HAP-1 (cell line): ENCODE results near the gene CDC20.

Experiments
- DNase-seq, 2 experiments: peaks; one replicate each; pipeline ENCODE4 v3.0.0-alpha.2; 2016 to 2020; ENCODE audit warnings: low spot score in 2 of 2
- H3K27me3 ChIP-seq: fragments of 250-450 bp; sonication (Bioruptor Pico); 2 replicates; pipeline ENCODE4 v1.5.1; 2020; ENCODE audit warnings: low read depth, mild to moderate bottlenecking, moderate library complexity
- H3K36me3 ChIP-seq: fragments of 250-450 bp; sonication (Bioruptor Pico); replicated peaks from 2 replicates; pipeline ENCODE4 v1.5.1; 2020; ENCODE audit warnings: mild to moderate bottlenecking
- H3K4me1 ChIP-seq: fragments of 250-450 bp; sonication (Bioruptor Pico); 2 replicates; pipeline ENCODE4 v1.5.1; 2020; ENCODE audit warnings: mild to moderate bottlenecking
- H3K4me3 ChIP-seq: fragments of 250-450 bp; sonication (Bioruptor Pico); 2 replicates; pipeline ENCODE4 v1.5.1; 2020; ENCODE audit warnings: mild to moderate bottlenecking, moderate library complexity
- H3K9me3 ChIP-seq: fragments of 250-450 bp; sonication (Bioruptor Pico); 2 replicates; pipeline ENCODE4 v1.5.1; 2020; ENCODE audit warnings: mild to moderate bottlenecking, moderate library complexity
- in situ Hi-C: fragments of 300-500 bp; cut with MboI; formaldehyde crosslinking; loops from 3 replicates; pipeline ENCODE4 v1.14.3; 2020; ENCODE audit warnings: low sequenced_read_pairs, inconsistent platforms, mixed read lengths

CDC20 gene

GRCh38 chr1:43340559-43340958 is 18.2 kb upstream of the CDC20 start:
- no peaks in the 10 kb centered on the region for H3K9me3 ChIP-seq
- H3K4me3 ChIP-seq: no peak overlapping the region
- H3K36me3 ChIP-seq: no peaks in the 10 kb centered on the region
- no peaks in the 10 kb centered on the region for H3K27me3 ChIP-seq
- in situ Hi-C loops: no loop called here
- no peaks in the 10 kb centered on the region for H3K4me1 ChIP-seq
- no peak for DNase-seq

- DNase-seq: no peak
- Histone ChIP-seq H3K36me3 (no peaks in the 10 kb centered on the region), H3K4me1 (no peaks in the 10 kb centered on the region), H3K4me3 (no peak overlapping the region), H3K27me3 (no peaks in the 10 kb centered on the region), H3K9me3 (no peaks in the 10 kb centered on the region)
- in situ Hi-C loops: no loop called here
These were observed 14.4 kb upstream of the CDC20 start for GRCh38 chr1:43344267-43344850.

GRCh38 chr1:43345120-43345519 is 13.7 kb upstream of the CDC20 start:
- in situ Hi-C loops: no loop called here

GRCh38 chr1:43346636-43347035 is 12.1 kb upstream of the CDC20 start:
- Histone ChIP-seq H3K36me3 (no peaks in the 10 kb centered on the region), H3K4me3 (no peak overlapping the region), H3K9me3 (no peaks in the 10 kb centered on the region), H3K27me3 (no peaks in the 10 kb centered on the region), H3K4me1 (no peaks in the 10 kb centered on the region)
- DNase-seq: no peak
- in situ Hi-C loops: no loop called here

More at GRCh38 chr1:43345120-43345519, 13.7 kb upstream of the CDC20 start:
- Histone ChIP-seq H3K4me1 (no peaks in the 10 kb centered on the region), H3K9me3 (no peaks in the 10 kb centered on the region), H3K4me3 (no peak overlapping the region), H3K27me3 (no peaks in the 10 kb centered on the region), H3K36me3 (no peaks in the 10 kb centered on the region)
- DNase-seq: no peak

- in situ Hi-C loops: no loop called here
- Histone ChIP-seq H3K27me3 (no peaks in the 10 kb centered on the region), H3K9me3 (no peaks in the 10 kb centered on the region), H3K36me3 (no peaks in the 10 kb centered on the region), H3K4me3 (no peak overlapping the region), H3K4me1 (no peaks in the 10 kb centered on the region)
- no peak for DNase-seq
These were observed 10.4 kb upstream of the CDC20 start for GRCh38 chr1:43348343-43348808.

GRCh38 chr1:43348809-43349593 is 9.8 kb upstream of the CDC20 start:
- Histone ChIP-seq H3K4me3 (no peak overlapping the region), H3K9me3 (no peaks in the 10 kb centered on the region), H3K36me3 (no peaks in the 10 kb centered on the region), H3K27me3 (no peaks in the 10 kb centered on the region), H3K4me1 (no peaks in the 10 kb centered on the region; the same call in 1 of the 2 replicates)
- DNase-seq: no peak
- in situ Hi-C loops: no loop called here

GRCh38 chr1:43349594-43350306 is 9.0 kb upstream of the CDC20 start:
- in situ Hi-C loops: no loop called here
- no peaks in the 10 kb centered on the region for H3K36me3 ChIP-seq
- H3K4me1 ChIP-seq: no peaks in the 10 kb centered on the region; the same call in 1 of the 2 replicates
- no peak for DNase-seq
- H3K4me3 ChIP-seq: no peak overlapping the region
- no peaks in the 10 kb centered on the region for H3K27me3 ChIP-seq
- no peaks in the 10 kb centered on the region for H3K9me3 ChIP-seq

- H3K4me1 ChIP-seq: no peaks in the 10 kb centered on the region; the same call in 1 of the 2 replicates
- H3K36me3 ChIP-seq: no peaks in the 10 kb centered on the region
- no peaks in the 10 kb centered on the region for H3K27me3 ChIP-seq
- in situ Hi-C loops: no loop called here
- H3K9me3 ChIP-seq: no peaks in the 10 kb centered on the region
- DNase-seq: no peak
- H3K4me3 ChIP-seq: no peak overlapping the region
These were observed 7.8 kb upstream of the CDC20 start for GRCh38 chr1:43350976-43351375.

GRCh38 chr1:43351421-43352350 is 7.1 kb upstream of the CDC20 start:
- H3K4me3 ChIP-seq: no peak overlapping the region
- H3K36me3 ChIP-seq: no peaks in the 10 kb centered on the region
- no peaks in the 10 kb centered on the region for H3K9me3 ChIP-seq
- H3K27me3 ChIP-seq: no peaks in the 10 kb centered on the region
- in situ Hi-C loops: no loop called here
- DNase-seq: no peak
- H3K4me1 ChIP-seq: no peaks in the 10 kb centered on the region; the same call in 1 of the 2 replicates

- in situ Hi-C loops: no loop called here
- H3K36me3 ChIP-seq: no peaks in the 10 kb centered on the region
- H3K4me3 ChIP-seq: no peak overlapping the region
- no peaks in the 10 kb centered on the region for H3K9me3 ChIP-seq
- no peaks in the 10 kb centered on the region; the same call in 1 of the 2 replicates for H3K4me1 ChIP-seq
- no peak for DNase-seq
- no peaks in the 10 kb centered on the region for H3K27me3 ChIP-seq
These were observed 6.5 kb upstream of the CDC20 start for GRCh38 chr1:43352351-43352705.

GRCh38 chr1:43352881-43353280 is 5.9 kb upstream of the CDC20 start:
- Histone ChIP-seq H3K4me1 (peaks cover 2% of the 10 kb centered on the region), H3K9me3 (no peaks in the 10 kb centered on the region), H3K4me3 (no peak overlapping the region), H3K36me3 (no peaks in the 10 kb centered on the region), H3K27me3 (no peaks in the 10 kb centered on the region)
- in situ Hi-C loops: no loop called here
- no peak for DNase-seq

GRCh38 chr1:43354471-43354870 is 4.3 kb upstream of the CDC20 start:
- no peak overlapping the region for H3K4me3 ChIP-seq
- in situ Hi-C loops: no loop called here
- DNase-seq: no peak
- peaks cover 3% of the 10 kb centered on the region for H3K4me1 ChIP-seq
- no peaks in the 10 kb centered on the region for H3K27me3 ChIP-seq
- H3K9me3 ChIP-seq: no peaks in the 10 kb centered on the region
- peaks cover 6% of the 10 kb centered on the region for H3K36me3 ChIP-seq

- H3K36me3 ChIP-seq: peaks cover 11% of the 10 kb centered on the region
- H3K9me3 ChIP-seq: no peaks in the 10 kb centered on the region
- no peak for DNase-seq
- no peak overlapping the region for H3K4me3 ChIP-seq
- H3K4me1 ChIP-seq: peaks cover 3% of the 10 kb centered on the region
- in situ Hi-C loops: no loop called here
- no peaks in the 10 kb centered on the region for H3K27me3 ChIP-seq
These were observed 3.8 kb upstream of the CDC20 start for GRCh38 chr1:43354936-43355335.
